MM.1S (cell line): ENCODE data around the gene WRAP73.
"Not testable (repeated sequence)": the region's sequence is repeated elsewhere in the genome, so short reads cannot be mapped to it uniquely, and the experiment has no call there.

Experiments
- DNase-seq: peaks from one replicate; pipeline ENCODE4 v3.0.0-alpha.2; 2015
- H2AFZ ChIP-seq: fragments of 300-600 bp; sonication (generic); 2 replicates; pipeline ENCODE4 v1.6.0; 2016; ENCODE audit warnings: antibody characterized with exemption, low read length
- H3F3A ChIP-seq: fragments of 300-600 bp; sonication (generic); 2 replicates; pipeline ENCODE4 v1.6.1; 2016; ENCODE audit warnings: mild to moderate bottlenecking, antibody characterized with exemption, low read length, moderate library complexity, mixed read lengths; ENCODE audit not compliant: insufficient read depth
- H3K27ac ChIP-seq: fragments of 300-600 bp; sonication (generic); 2 replicates; pipeline ENCODE4 v1.5.1; 2016; ENCODE audit warnings: mild to moderate bottlenecking, low read length
- H3K27me3 ChIP-seq: fragments of 300-600 bp; sonication (generic); replicated peaks from 2 replicates; pipeline ENCODE4 v1.6.0; 2016; ENCODE audit warnings: low read length; ENCODE audit not compliant: insufficient read depth
- H3K36me3 ChIP-seq: fragments of 300-600 bp; sonication (generic); replicated peaks from 2 replicates; pipeline ENCODE4 v1.6.1; 2016; ENCODE audit warnings: mild to moderate bottlenecking, low read length, mixed read lengths; ENCODE audit not compliant: insufficient read depth
- H3K4me1 ChIP-seq: fragments of 300-600 bp; sonication (generic); 2 replicates; pipeline ENCODE4 v1.6.1; 2016; ENCODE audit warnings: low read length, mixed read lengths
- H3K4me2 ChIP-seq: fragments of 300-600 bp; sonication (generic); 2 replicates; pipeline ENCODE4 v1.6.0; 2016; ENCODE audit warnings: low read depth, low read length
- H3K4me3 ChIP-seq: fragments of 300-600 bp; sonication (generic); 2 replicates; pipeline ENCODE4 v1.5.1; 2016; ENCODE audit warnings: low read length, mixed read lengths
- H3K79me2 ChIP-seq: fragments of 300-600 bp; sonication (generic); 2 replicates; pipeline ENCODE4 v1.6.1; 2016; ENCODE audit warnings: mixed run types, low read length, mixed read lengths
- H3K9ac ChIP-seq: fragments of 300-600 bp; sonication (generic); 2 replicates; pipeline ENCODE4 v1.6.1; 2016; ENCODE audit warnings: low read length, mixed read lengths
- H3K9me2 ChIP-seq: fragments of 300-600 bp; sonication (generic); replicated peaks from 2 replicates; pipeline ENCODE4 v1.6.1; 2016; ENCODE audit warnings: mild to moderate bottlenecking, low read length, mixed read lengths; ENCODE audit not compliant: insufficient read depth
- H3K9me3 ChIP-seq: fragments of 300-600 bp; sonication (generic); replicated peaks from 2 replicates; pipeline ENCODE4 v1.6.1; 2016; ENCODE audit warnings: mild to moderate bottlenecking, low read length, mixed read lengths; ENCODE audit not compliant: insufficient read depth
- H4K20me1 ChIP-seq: fragments of 300-600 bp; sonication (generic); 2 replicates; pipeline ENCODE4 v1.6.1; 2016; ENCODE audit warnings: mild to moderate bottlenecking, low read length, moderate library complexity, mixed read lengths; ENCODE audit not compliant: insufficient read depth
- EZH2 ChIP-seq: fragments of 300-600 bp; sonication (generic); optimal IDR thresholded peaks from 2 replicates; pipeline ENCODE3; 2017; ENCODE audit warnings: low read depth, mild to moderate bottlenecking, antibody characterized with exemption, low read length, mixed read lengths
- EZH2phosphoT487 ChIP-seq: fragments of 300-600 bp; sonication (generic); IDR thresholded peaks from 2 replicates; pipeline ENCODE4 v1.6.1; 2018; ENCODE audit warnings: antibody characterized with exemption, low read length
- TF ChIP-seq, protein P1 (sequence below): fragments of 300-600 bp; sonication (generic); IDR thresholded peaks from 2 replicates; pipeline ENCODE4 v1.5.1; 2016; ENCODE audit warnings: antibody characterized with exemption, low read length, mixed read lengths

Gene WRAP73

DNA sequence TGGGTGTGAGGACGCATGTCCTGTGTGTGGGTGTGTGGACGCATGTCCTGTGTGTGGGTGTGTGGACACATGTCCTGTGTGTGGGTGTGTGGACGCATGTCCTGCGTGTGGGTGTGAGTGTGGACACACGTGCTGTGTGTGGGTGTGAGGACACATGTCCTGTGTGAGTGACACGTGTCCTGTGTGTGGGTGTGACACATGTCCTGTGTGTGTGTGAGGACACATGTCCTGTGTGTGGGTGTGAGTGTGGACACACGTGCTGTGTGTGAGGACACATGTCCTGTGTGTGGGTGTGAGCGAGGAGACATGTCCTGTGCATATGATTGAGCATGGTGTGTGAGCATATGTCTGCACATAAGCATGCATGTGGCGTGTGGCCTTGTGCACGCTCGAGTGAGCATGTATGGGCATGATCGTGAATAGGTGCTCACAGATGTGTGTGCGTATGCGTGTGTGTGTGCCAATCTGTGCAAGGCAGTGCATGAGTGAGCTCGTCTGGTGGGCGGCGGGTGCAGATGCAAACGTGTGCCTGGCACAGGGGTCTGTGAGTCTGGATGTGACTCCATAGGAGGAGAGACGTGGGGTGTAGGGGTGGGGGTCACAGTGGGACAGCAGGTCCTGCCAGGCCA, 63.8 kb downstream of the WRAP73 start:
- Histone ChIP-seq H4K20me1 (no peaks in the 10 kb centered on the region), H3K4me3 (no peak overlapping the region), H3K27me3 (peaks cover 60% of the 10 kb centered on the region), H3K9me2 (no peaks in the 10 kb centered on the region), H3K27ac (no peak overlapping the region), H3K4me1 (no peaks in the 10 kb centered on the region), H2AFZ (no peak overlapping the region), H3K4me2 (no peak overlapping the region), H3F3A (no peaks in the 10 kb centered on the region), H3K79me2 (no peaks in the 10 kb centered on the region), H3K9me3 (no peaks in the 10 kb centered on the region), H3K36me3 (no peaks in the 10 kb centered on the region), H3K9ac (no peak overlapping the region)
- DNase-seq, result no peak
- TF ChIP-seq, protein P1, sequence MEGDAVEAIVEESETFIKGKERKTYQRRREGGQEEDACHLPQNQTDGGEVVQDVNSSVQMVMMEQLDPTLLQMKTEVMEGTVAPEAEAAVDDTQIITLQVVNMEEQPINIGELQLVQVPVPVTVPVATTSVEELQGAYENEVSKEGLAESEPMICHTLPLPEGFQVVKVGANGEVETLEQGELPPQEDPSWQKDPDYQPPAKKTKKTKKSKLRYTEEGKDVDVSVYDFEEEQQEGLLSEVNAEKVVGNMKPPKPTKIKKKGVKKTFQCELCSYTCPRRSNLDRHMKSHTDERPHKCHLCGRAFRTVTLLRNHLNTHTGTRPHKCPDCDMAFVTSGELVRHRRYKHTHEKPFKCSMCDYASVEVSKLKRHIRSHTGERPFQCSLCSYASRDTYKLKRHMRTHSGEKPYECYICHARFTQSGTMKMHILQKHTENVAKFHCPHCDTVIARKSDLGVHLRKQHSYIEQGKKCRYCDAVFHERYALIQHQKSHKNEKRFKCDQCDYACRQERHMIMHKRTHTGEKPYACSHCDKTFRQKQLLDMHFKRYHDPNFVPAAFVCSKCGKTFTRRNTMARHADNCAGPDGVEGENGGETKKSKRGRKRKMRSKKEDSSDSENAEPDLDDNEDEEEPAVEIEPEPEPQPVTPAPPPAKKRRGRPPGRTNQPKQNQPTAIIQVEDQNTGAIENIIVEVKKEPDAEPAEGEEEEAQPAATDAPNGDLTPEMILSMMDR, result no peak
- TF ChIP-seq EZH2, result no peak
- TF ChIP-seq EZH2phosphoT487, result no peak

DNA sequence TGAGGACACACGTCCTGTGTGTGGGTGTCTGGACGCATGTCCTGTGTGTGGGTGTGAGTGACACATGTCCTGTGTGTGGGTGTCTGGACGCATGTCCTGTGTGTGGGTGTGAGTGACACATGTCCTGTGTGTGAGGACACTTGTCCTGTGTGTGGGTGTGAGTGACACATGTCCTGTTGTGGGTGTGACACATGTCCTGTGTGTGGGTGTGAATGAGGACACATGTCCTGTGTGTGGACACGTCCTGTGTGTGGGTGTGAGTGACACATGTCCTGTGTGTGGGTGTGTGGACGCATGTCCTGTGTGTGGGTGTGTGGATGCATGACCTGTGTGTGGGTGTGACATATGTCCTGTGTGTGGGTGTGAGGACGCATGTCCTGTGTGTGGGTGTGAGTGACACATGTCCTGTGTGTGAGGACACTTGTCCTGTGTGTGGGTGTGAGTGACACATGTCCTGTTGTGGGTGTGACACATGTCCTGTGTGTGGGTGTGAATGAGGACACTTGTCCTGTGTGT, 64.5 kb downstream of the WRAP73 start:
- not testable (repeated sequence) for H3K9me3 ChIP-seq, H4K20me1 ChIP-seq, H3K4me3 ChIP-seq, DNase-seq, H2AFZ ChIP-seq, H3K9ac ChIP-seq, H3K36me3 ChIP-seq, H3K4me2 ChIP-seq, H3F3A ChIP-seq, H3K27ac ChIP-seq, H3K9me2 ChIP-seq, H3K79me2 ChIP-seq, H3K4me1 ChIP-seq
- H3K27me3 ChIP-seq, result peaks cover 57% of the 10 kb centered on the region

GRCh38 chr1:3584915-3585314, 65.0 kb downstream of the WRAP73 start:
- Histone ChIP-seq H4K20me1 (no peaks in the 10 kb centered on the region), H3K27ac (no peak overlapping the region), H2AFZ (no peak overlapping the region), H3K9me3 (no peaks in the 10 kb centered on the region), H3K27me3 (peaks cover 53% of the 10 kb centered on the region), H3K4me1 (no peaks in the 10 kb centered on the region), H3K4me2 (no peak overlapping the region), H3K9ac (no peak overlapping the region), H3K9me2 (no peaks in the 10 kb centered on the region), H3F3A (no peaks in the 10 kb centered on the region), H3K79me2 (no peaks in the 10 kb centered on the region), H3K36me3 (no peaks in the 10 kb centered on the region), H3K4me3 (no peak overlapping the region)
- no peak for TF ChIP-seq EZH2
- TF ChIP-seq, protein P1, result no peak
- no peak for TF ChIP-seq EZH2phosphoT487
- DNase-seq, result no peak

- not testable (repeated sequence) for H2AFZ ChIP-seq, H4K20me1 ChIP-seq, H3K79me2 ChIP-seq, DNase-seq, H3K9ac ChIP-seq, H3K9me3 ChIP-seq, H3K4me3 ChIP-seq, H3K27ac ChIP-seq, H3K36me3 ChIP-seq, H3F3A ChIP-seq, H3K9me2 ChIP-seq, H3K4me1 ChIP-seq, H3K4me2 ChIP-seq
- H3K27me3 ChIP-seq, result peaks cover 53% of the 10 kb centered on the region
Measured at GRCh38 chr1:3583751-3584150, 66.2 kb downstream of the WRAP73 start.
